HG03060 (cell line): ENCODE results near the gene RHOU.

ENCODE experiments used
- ATAC-seq: cut with Tn5 transposase; IDR thresholded peaks from one replicate; pipeline ENCODE4 v1.9.1; 2021; ENCODE audit warnings: low read depth, moderate number of reproducible peaks; ENCODE audit not compliant: unreplicated experiment

RHOU gene

GRCh38 chr1:228782662-228783417 lies 47.6 kb downstream of the RHOU start:
- no peak for ATAC-seq

- ATAC-seq = no peak
These were observed 48.2 kb downstream of the RHOU start for GRCh38 chr1:228783418-228784040.

- no peak for ATAC-seq
These were observed 48.9 kb downstream of the RHOU start for GRCh38 chr1:228784181-228784580.

- no peak for ATAC-seq
These were observed 50.4 kb downstream of the RHOU start for GRCh38 chr1:228785366-228786330.

GRCh38 chr1:228786361-228787129 lies 51.3 kb downstream of the RHOU start:
- no peak for ATAC-seq

GRCh38 chr1:228791791-228792190 lies 56.5 kb downstream of the RHOU start:
- ATAC-seq = no peak

GRCh38 chr1:228792601-228793000 lies 57.3 kb downstream of the RHOU start:
- no peak for ATAC-seq

GRCh38 chr1:228793032-228793431 lies 57.8 kb downstream of the RHOU start:
- ATAC-seq = no peak

GRCh38 chr1:228794173-228794572 lies 58.9 kb downstream of the RHOU start:
- no peak for ATAC-seq

- ATAC-seq = no peak
These were observed 59.5 kb downstream of the RHOU start for GRCh38 chr1:228794810-228795209.

GRCh38 chr1:228795596-228795995 lies 60.3 kb downstream of the RHOU start:
- ATAC-seq = no peak
